Hematopoietic multipotent progenitor cell treated with erythropoietin and hydrocortisone succinate and interleukin-3 and kit ligand, for 4 days (in vitro differentiated cells): ENCODE data around the gene NRIP3.
"Not testable (repeated sequence)": the region's sequence is repeated elsewhere in the genome, so short reads cannot be mapped to it uniquely, and the experiment has no call there.

Experiments
- DNase-seq: peaks from one replicate; pipeline ENCODE4 v3.0.0-alpha.2; 2015

NRIP3 gene

GRCh38 chr11:8971196-8971923 lies 32.4 kb downstream of the NRIP3 start:
- no peak for DNase-seq

GRCh38 chr11:8967184-8967583 lies 36.6 kb downstream of the NRIP3 start:
- DNase-seq = no peak

DNA sequence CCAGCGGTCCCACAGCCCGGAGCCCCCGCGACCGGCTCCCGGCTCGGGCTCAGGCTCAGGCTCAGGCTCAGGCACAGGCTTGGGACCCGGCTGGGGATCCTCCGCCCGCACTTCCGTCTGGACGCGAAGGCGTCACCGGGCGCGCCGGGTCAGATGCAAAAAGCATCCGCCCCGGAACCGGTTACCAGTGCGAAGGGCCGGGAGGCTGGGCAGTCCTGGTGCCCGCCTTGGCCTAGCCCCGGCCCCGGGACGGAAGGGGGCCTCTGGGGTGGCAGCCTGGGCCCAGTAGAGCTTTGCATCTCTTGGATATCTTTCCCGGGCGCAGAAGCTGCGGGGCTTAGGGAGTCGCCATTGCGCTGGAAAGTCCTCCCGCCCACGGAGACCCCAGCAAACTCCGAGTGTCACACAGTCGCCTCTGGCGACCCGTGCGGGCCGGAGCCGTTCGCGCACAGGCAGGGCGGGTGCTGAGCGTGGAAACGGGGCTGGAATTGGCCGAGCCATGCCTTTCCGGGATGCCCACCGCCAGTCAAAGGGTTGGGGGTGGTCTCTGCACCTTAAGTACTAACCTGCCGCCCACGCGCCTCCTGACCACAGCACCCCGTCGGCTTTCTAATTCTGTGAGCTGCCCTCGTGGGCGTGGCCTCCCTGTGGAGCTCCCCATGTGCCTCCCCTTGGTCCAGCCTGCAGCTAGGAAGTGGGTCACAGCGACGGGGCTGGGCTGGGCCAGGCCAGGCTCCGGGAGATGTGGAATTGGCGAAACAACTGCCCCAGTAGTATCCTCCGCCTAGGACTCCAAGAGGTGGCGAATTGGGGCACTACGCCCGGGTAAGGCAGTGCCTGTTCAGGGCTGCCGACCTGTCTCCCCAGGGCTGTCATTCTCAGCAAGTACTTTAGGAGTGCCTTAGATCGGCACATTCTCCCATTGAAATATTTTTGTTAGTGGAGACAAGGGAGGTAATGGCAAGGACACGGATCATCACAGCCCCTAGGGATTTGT lies 39.2 kb downstream of the NRIP3 start, which contains the start of gene TMEM9B:
TSS of gene TMEM9B (minus strand) at position 119 of the 997 bp plus-strand sequence. CDS start 129 bp downstream, outside the sequence.
- DNase-seq = peak; percentile 96

GRCh38 chr11:8963569-8964323 lies 40.1 kb downstream of the NRIP3 start:
- peak; percentile 91 for DNase-seq

GRCh38 chr11:8962841-8963240 lies 41.0 kb downstream of the NRIP3 start:
- DNase-seq = peak; percentile 87

GRCh38 chr11:8961401-8961800 lies 42.4 kb downstream of the NRIP3 start:
- DNase-seq = no peak

- DNase-seq = peak; percentile 93
Measured at GRCh38 chr11:8959546-8960166, 44.1 kb downstream of the NRIP3 start.

DNA sequence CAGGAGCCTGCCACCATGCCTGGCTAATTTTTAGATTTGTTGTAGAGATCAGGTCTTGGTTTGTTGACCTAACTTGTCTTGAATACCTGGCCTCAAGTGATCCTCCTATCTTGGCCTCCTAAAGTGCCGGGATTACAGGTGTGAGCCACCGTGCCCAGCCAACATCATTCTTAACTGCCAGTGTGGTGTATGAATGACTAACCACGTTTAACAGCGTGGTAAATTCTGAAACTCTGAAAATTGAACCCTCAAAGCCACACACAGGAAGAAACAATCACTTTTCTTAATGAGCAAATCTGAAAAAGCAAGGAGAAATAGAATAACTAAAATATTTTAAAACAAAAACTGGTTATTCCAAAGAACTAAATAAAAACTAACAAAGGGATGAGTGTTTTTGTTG lies 46.9 kb downstream of the NRIP3 start:
- no peak for DNase-seq

- peak; percentile 81 for DNase-seq
Measured at GRCh38 chr11:8948886-8949285, 54.9 kb downstream of the NRIP3 start.

DNA sequence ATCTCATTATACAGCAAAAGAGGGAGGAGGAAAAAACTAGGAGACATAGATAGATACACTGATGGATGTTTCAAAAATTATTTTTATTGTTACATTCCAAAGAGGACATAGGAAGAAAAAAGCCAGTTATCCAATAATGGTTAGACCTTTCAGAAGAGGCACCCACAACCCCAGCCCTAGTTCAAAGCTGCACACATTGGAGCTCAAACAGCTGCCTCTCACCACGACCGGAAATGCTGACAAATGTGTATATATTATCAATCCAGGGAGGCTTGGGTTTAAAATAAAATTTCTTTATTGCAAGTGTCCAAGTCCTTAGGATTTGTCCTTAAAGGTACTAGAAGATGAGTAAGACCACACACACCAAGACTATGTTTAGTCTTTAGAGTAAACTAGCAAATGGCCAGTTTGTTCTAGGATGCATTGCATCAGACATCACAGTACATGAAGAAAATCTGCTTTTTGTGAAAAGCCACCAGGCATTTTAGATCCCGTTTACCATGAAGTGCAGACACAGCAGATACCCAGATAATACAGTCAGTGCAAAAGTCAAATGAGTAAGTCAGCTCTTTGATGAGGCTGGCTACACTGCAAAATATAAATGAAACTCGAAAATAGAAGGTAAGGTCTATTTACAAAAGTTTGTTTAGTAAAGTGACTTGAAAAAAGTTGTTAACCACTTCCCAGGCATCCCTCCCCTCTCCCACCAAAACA lies 56.4 kb downstream of the NRIP3 start:
- peak; percentile 27 for DNase-seq

GRCh38 chr11:8942518-8943066 lies 61.2 kb downstream of the NRIP3 start, which contains the start of gene ASCL3:
ASCL3 (minus strand) TSS chr11:8943016; CDS start chr11:8938161, 4,855 bp downstream.
- no peak for DNase-seq

DNA sequence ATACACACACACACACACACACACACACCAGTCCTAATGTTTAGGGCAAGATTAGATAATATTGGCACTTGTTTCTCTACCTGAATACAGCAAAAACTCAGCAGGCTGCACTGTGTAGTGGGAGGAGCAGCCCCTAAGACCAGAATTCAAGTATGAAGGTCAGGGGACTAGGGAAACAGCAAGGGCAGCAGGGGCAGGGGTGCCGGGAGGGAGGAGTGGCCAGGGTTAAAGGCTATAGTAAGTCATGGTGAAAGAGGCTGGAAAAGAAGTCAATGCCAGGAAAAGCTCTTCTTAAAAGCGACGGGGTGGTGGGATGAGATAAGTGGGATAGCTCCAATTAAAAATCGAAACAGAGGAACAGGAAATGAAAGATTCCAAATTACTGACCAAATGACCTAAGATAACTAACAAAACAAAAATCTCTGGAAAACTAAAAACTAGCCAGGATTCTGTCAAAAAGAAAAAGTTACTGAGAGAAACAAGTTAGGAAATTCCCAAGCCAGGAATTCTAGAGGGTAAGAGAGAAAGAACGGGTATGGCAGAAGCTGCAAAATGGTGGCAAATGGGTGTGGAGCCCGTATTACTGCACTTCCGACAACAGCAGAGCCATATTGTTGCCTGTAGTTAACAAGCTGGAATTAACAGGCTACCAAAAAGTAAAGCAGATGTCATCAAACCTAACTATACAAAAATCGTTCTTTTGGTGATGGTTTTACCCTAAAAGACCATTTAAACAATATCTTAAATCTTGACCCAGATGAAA lies 62.3 kb downstream of the NRIP3 start:
- DNase-seq = no peak

DNA sequence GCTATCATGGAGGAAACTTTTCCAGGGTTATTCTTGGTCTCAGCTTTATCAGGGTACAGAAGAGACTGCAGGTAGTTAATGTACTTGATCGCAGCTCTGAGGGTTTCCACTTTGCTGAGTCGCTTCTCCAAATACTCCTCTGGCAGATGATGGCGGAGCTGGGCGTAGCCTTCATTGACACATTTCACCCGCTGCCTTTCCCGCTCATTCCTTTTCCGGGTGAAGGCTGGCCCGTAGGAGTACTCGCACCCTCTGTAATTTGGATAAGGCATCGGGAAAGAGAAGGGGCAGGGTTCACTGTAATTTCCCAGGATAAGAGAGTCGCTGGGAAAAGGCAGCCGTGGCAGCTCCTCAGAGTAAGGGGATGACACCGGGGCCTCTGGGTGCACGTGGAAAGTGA lies 66.1 kb downstream of the NRIP3 start:
- DNase-seq = no peak

DNA sequence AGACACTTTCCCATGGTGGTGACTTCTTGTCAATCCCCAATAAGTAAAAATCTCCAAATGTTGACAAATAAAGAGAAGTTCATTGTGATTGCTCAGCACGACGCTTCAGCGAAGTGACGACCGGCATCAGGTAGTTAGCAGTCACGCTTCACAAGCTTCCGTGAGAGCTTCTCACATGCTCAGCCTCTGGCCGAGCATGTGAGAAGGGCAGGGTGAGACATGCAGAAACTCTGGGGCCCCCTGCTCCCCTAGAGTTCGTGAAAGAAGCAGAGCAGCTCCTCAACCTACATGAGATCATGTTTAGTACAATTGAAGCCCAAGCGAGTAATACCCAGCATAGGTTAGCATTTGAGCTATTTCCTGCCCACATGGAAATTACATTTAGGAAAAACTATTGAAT lies 66.6 kb downstream of the NRIP3 start:
- DNase-seq = no peak

GRCh38 chr11:8935789-8936188 lies 68.0 kb downstream of the NRIP3 start:
- not testable (repeated sequence) for DNase-seq

- DNase-seq = no peak
Measured at GRCh38 chr11:8934742-8935488, 68.9 kb downstream of the NRIP3 start.

GRCh38 chr11:8933931-8934330 lies 69.9 kb downstream of the NRIP3 start:
- no peak for DNase-seq

GRCh38 chr11:8932564-8933180 lies 71.1 kb downstream of the NRIP3 start, which contains the start of gene C11orf16:
C11orf16 (minus strand) TSS chr11:8932947; CDS start chr11:8932308, 639 bp downstream.
- DNase-seq = no peak
